HG03565 (cell line): Measurements from ENCODE around the gene DPH7.
"Not testable (repeated sequence)": the region's sequence is repeated elsewhere in the genome, so short reads cannot be mapped to it uniquely, and the experiment has no call there.

ENCODE experiments used
- ATAC-seq: cut with Tn5 transposase; IDR thresholded peaks from one replicate; pipeline ENCODE4 v1.9.1; 2021; ENCODE audit warnings: mild to moderate bottlenecking, moderate library complexity; ENCODE audit not compliant: unreplicated experiment

DPH7 gene

DNA sequence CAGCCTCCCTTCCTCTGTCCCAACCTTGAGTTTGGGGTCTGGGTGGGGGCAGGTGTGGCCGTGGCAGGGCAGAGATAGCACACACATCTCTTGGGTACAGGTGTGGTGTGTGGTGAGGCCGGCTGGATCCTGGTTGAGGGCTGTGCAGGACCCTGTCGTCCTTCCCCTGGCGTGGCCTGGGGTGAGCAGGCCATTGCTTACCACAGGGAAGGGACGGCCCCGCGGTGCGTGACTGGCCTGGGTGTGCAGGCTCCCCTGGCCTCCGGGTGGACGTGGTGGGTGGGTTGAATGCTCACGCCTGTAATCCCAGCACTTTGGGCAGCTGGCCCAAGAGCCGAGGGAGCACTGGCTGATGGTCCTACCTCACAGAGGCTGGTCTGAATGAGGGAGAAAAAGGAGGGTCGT lies 28.0 kb upstream of the DPH7 start:
- ATAC-seq = no peak

DNA sequence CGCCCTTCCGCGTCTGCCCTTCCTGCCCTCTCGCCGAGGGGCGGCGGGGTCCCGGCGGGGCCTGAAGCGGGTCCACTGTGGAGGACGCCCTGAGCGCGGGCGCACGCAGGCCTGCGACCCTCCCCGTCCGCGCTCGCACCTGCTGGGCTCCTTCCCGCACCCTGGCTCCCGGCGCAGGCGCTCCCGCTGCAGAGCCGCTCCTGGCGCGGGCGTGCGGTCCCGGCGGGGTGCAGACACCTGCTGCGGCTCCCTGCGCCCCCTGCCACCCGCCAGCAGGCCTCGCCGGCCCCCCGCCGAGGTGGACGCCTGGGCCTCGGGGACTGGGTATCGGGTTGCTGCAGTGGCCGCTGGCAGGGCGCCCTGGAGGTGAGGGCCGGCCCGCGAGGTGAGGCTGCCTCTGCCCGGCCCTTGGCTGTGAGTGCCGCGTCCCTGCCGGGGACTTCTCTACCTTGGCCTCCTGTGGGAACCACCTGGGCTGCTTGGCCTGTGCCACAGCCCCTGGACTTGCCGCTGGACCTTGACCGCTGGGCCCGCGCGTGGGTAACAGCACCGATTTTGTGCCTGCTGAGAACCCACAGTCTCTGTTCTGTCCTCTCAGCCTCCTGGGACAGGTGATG lies 27.4 kb upstream of the DPH7 start:
- ATAC-seq = peak; percentile 6

DNA sequence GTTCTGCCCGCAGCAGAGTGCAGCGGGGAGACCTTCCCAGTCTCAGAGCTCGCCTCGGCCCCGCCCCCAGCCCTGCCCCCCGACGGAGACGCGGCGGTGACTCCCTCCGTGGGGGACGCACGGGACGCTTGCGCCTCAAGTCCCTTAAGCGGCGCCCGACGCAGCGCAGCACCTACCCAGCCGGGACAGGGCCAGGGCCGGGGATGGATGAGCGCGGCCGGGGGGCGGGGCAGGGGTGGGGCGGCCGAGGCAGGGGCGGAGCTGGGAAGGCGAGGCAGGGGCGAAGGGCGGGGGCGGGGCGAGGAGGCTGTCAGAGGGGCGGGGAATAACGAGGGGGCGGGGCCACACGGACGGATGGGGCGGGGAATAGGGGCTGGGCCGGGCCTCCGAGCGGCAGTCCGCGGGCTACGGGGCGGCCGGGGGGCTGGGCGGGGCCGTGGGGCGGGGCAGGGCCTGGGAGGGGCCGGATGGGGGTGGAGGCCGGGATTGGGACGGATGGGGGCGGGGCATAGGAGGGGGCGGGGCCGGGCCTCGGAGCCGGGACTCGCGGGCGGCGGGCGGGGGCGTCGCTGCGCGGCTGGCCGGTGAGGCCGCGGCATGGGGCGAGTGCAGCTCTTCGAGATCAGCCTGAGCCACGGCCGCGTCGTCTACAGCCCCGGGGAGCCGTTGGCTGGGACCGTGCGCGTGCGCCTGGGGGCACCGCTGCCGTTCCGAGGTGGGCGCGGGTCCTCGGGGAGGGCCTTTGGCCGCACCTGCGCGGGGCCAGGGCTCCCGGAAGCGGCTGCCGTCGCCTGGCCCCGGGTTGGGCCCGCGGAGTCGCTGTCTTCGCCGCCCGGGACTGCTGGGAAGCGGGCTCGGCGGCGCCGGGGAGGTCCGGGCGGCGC lies 26.6 kb upstream of the DPH7 start, which contains the start of gene ARRDC1:
ARRDC1 (plus strand) TSS at position 566 of the 884 bp plus-strand sequence; CDS start at position 598, 32 bp downstream.
- peak; percentile 66 for ATAC-seq

DNA sequence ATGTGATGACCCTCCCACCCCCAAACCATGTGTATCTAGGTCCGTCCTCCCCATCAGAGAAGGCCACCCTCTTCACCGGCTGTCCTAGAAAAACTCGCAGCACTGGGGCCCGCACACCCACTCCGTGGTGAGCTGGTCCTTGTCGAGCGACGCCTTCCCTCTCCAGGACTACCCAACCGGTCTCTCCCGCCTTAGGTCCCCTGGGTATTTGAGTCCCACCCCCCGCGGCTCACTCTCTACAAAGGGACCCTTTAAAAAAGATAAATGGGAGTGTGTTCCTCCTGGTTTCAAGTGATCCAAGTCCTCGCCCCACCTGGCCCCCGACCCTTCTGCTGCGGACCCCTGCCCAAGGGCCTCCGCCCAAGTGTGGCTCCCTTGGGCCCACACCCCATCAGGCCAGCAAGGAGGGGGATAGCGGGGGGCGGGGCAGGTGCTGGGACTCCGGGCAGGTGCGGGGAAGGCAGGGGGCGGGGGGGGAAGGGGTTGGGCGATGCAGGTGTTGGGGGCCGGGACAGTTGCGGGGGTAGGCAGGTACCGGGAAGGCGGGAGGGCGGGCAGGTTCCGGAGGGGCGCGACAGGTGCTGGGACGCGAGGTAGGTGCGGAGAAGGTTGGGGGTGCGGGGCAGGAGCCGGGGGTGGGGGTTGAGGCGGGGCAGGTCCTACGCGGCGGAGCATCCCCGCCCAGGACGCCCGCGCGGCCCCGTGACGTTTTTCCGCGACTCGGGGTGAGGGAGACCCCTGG lies 25.8 kb upstream of the DPH7 start:
- no peak for ATAC-seq

DNA sequence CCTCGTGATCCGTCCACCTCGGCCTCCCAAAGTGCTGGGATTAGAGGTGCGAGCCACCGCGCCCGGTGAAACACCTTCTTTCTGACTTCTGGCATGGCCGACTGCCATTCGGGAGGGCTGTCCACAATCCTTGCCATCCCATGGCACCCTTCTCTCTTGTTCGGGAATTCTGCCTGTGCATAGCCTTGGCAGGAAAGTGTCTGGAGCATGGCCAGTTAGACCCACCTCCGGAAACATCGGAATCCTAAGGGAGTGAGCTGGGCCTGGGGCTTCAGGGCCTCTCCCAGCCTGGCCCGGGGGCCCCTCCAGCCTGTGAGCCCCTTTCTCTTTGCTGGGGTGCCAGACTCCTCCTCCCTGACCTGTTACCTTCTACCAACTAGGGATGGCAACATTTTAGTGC lies 25.2 kb upstream of the DPH7 start:
- ATAC-seq = no peak

DNA sequence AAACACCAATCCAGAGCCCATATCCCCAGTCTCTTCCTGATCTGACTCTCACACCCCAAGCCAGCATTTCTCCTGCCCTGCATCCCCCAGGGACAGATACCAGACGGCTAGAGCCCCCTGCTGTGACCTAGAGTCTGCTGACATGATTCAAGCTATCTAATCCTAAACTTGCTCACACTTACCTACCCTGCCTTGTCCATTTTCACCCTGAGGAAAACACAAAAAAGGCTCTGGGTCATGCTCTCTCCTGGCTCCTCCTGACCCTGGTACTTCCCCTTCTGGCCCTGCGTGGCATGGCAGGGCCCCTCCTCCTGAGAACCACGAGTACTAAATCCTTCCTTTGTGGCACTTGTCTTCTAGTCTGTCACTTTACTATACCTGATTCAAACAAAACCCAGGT lies 23.9 kb upstream of the DPH7 start:
- no peak for ATAC-seq

DNA sequence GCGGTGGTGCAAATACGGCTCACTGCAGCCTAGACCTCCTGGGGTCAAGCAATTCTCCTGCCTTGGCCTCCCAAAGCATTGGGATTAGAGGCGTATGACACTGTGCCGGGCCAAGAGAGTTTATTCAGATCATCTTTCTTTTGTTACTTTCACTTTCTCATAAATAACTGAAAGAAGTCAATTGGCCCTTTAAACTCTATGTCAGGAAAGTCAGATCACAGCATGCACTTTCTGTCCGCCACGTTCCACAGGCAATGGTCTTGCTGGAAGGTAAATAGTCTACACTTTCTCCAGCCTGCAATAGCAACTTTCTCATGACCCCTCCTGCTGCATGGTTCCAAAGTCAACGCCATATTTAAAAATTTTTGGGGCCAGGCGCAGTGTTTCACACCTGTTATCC lies 20.2 kb upstream of the DPH7 start:
- no peak for ATAC-seq

DNA sequence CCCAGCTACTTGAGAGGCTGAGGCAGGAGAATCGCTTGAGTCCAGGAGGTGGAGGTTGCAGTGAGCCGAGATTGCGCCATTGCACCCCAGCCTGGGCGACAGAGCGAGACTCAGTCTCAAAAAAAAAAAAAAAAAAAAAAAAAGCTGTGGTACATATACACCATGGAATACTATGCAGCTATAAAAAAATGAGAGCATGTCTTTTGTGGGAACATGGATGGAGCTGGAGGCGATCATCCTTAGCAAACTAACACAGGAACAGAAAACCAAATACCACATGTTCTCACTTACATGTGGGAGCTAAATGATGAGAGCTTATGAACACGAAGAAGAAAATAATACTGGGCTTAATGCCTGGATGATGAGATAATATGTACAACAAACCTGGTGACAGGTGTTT lies 17.9 kb upstream of the DPH7 start:
- not testable (repeated sequence) for ATAC-seq

DNA sequence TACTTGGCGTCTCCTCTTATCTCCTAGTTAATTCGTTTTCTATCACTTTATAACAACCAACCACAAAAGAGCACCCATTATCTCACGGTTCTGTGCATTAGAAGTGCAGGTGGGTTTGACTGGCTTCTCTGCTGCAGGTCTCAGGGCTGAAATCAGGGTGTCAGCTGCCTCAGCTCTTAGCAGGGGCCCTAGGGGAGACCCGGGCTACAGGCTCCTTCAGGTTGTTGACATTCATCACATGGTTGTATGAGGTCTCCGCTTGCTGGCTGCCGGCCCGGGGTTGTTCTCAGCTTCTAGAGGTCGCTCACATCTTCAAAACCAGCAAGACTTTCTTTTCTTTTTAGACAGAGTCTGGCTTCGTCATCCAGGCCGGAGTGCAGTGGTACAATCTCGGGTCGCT lies 14.5 kb upstream of the DPH7 start:
- no peak for ATAC-seq

DNA sequence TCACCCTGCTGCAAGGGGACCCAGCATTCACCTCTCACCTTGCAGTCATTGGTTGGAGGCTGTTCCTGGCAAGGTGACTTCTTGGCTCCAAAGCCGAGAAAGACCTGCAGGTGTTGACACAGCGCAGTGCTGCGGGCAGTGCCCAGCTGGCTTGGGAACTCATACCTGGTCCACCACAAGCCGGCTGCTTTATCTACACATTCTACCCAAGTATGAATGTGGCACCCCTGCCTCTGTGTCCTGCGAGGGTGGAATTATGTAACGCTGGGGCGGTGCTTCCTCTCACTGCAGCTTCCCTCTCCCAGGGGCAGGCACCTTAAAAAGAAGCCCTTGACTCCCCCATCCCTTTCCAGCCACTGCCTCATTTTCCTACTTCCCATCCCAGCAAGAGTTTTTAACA lies 14.0 kb upstream of the DPH7 start:
- no peak for ATAC-seq

DNA sequence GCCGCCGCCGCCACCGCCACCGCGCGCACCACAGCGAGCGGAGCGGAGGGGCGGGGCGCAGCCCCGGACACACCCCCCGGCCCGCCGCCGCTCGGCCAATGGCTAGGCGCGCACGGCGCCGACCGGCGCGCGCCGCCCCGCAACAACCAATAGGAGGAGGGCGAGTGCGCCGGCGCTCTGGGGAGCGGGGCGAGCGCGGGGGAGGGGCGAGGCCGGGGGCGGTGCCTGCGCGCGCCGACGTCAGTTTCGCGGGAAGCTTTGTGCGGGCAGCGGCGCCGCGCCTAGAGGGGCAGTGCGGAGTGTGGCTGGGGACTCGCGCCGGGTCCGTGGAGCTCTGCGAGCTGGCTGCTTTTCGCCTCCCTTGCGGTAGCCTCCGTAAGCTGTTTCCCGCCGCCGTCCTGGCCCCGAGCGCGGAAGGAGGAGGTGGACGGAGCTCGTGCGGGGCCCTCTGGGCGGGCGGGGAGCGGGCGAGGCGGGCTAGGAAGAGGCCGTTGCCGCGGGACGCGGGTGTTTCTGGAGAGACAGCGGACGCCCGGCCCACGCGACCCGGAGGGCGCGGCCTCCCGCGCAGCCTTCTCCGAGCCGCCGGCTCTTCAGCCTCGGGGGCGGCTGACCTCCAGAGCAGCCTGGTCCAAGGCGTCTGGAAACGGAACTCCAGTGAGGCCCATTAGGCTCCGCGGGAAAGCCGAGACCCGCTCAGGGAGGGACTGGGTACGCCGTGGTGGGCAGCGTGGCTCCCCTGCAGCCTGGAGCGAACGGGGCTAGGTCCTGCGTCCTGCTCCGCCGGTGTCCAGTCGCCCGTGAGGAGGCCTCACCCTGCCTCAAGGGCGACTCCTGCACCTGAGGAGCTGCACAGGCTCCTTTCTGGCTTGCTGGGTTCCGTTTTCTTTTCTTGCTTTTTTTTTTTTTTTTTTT lies 12.0 kb upstream of the DPH7 start, which contains the start of gene ZMYND19:
ZMYND19 (minus strand) TSS at position 44 of the 915 bp plus-strand sequence. CDS start 249 bp downstream, outside the sequence.
- peak; percentile 71 for ATAC-seq

DNA sequence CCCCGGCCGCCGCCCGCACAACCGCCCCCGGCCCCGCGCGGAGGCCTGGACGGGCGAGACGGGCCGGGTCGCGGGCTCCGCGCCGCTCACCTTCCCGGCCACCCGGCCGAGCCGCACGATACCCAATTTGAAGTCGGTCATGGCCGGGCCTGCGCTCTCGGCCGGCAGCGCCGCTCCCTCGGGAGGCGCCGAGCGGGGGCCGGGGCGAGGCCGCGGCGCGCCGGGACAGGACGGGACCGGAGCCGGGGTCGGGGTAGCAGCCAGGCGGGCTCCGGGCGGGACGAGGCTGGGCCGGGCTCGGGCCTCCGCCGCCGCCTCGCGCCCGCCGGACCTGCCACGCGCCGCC lies 11.4 kb upstream of the DPH7 start:
- ATAC-seq = no peak

DNA sequence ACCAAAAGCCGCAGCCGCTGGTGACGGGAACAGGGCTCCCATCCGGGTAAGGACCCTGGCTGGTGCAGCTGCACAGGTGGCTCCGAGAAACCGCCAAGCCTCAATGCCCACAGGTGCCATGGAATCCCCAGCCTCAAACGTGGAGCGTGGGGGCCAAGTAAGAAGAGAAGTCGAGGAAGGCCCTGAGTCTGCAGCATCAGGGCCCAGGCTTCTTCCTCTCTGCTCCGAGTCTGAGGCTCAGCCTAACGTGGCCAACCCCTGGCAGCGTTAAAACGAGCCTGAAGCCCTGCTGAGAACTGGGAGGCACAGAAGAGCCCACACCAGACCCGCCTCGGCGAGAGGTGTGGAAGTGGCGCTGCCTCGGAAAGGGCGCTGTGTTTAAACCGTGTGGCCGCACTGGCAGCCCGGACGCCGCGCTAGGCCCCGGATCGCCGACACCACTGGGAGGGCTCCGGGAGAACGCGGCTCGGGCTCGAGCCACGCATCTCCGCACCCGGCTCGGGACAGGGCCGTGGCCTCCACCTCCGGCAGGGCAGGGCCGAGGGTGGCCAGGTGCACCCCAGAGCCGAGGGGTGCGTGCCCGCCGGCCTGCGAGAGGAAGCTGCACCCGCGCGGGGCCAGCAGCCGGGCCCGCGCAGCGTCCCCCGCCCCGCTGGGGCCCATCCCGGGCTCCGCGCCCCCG lies 10.9 kb upstream of the DPH7 start:
- ATAC-seq = peak; percentile 12

DNA sequence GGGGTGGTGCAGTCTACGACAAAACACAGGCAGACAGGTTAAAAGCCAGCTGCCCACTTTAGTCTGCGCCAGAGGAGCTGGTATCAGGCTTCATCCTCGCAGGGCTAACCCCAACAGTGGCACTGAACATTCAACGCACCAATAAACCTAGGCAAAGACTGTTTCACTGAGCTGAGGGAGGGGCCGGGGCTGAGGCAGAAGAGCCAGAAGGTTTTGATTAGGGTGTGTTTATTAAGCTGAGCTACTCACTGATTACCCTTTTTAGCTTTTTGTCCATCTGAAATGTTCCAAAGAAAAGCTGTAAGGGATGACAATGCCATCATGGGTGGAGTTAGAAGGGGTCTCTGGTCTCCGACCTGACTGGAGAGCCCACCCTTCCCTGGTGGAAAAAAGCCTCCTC lies 10.2 kb upstream of the DPH7 start:
- no peak for ATAC-seq

DNA sequence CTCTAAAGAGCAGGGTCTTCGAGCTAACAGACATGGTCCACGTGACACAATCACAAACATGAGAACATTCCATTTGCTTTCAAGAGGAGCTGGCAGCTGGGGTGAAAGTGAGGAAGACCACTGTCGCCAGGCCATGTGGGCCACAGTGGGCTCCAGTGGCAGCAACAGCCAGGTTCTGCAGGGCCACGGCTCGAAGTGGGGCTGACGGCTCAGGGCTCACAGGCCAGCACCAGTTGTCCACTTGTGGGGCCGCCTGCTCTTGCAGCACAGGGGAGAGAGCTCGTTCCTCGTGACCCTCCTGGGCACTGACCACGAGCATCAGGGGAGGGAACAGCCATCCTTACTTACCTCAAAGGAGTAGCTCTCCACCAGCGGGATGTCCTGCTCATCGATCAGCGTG lies 9.6 kb upstream of the DPH7 start:
- ATAC-seq = no peak

DNA sequence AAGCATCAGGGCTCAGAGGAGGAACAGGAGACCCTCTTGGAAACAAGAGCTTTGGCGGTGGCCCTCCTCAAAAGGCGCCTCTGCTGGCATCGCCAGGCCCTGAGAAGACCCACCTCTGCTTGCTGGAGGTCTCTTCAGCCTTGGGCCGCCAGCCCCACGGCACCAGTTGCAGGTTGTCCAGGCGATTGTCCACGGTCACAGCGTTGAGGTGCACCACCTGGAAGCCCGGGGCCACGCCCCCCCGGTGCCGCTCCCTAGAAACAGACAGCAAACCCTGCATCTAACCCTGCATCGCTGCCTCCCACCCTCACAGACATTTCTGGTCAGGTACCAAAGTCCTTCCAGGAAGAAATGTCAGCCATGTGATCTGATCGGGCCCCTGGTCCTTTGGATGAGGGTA lies 8.1 kb upstream of the DPH7 start:
- no peak for ATAC-seq

DNA sequence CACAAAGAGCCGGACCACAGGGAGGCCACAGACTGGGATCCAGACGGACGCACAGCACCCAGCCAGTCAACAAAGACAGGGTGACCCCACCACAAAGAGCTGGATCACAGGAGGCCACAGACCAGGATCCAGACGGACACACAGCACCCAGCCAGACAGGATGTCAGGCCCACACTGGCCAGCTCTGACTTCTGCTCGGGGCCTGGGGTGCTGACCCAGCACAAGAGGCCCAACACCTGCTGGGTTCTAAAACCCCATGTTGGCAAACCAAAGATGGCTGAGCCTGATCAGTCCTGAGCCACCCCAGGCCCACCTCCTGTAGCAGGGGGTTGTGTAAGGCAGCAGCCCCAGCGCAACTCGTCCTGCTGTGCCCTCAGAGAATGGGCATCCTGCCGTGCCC lies 5.2 kb upstream of the DPH7 start:
- ATAC-seq = no peak

DNA sequence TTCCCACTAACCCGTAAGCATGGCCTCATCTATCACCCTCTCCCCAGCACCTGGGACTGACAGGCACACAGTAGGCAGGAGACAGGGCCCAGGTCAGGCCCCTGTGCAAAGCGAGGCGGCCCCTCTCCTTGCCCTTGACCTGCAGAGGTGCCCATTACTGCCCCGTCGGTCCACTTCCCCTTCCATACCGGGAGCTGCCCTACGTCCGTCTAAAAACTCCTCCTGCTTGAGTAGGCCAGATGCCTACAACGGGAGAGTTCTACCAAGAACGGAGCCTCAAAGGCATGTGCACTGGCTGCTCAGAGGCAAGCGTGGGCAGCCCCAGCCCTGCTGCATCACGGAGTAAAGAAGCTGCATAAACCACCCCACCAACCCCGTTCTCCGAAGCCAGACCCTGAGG lies 4.6 kb upstream of the DPH7 start:
- ATAC-seq = no peak

DNA sequence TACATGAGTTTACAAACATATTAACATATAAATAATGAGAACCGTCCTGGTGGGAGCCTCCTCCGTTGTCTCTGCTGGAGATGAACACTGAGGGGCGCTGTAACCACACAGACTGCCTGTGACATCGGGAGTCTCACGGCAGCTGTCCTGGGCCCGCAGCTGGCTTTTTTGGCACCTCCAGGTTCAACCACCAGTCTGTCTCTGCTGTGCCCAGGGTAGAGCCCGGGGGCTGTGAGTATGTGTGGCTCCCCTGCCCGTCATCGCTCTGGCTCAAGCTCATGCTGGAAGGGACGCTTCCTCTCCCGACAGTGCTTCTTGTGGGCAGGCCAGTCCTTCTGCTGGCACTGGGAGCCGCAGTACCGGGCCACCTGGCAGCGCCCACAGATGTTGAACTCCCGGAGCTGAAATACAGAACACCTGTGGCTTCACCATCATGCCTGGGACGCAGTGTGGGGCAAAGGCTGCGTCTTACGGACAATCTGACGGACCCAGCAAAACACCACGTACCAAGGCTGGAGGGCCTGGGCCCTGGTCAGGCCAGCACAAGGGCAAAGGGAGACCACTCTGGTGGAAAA lies 3.6 kb upstream of the DPH7 start:
- ATAC-seq = no peak
